ENCODE measurements around the gene HDAC9.

HDAC9 gene

GRCh38 chr7:18558503-18558902 lies 63.0 kb downstream of the HDAC9 start:
- no peak for FAIRE-seq

- FAIRE-seq: no peak
Measured at GRCh38 chr7:18558910-18559309, 63.4 kb downstream of the HDAC9 start.

- FAIRE-seq: no peak
Measured at GRCh38 chr7:18559756-18560155, 64.2 kb downstream of the HDAC9 start.

- no peak for FAIRE-seq
Measured at GRCh38 chr7:18564779-18565178, 69.2 kb downstream of the HDAC9 start.

GRCh38 chr7:18565337-18565736 lies 69.8 kb downstream of the HDAC9 start:
- FAIRE-seq: no peak

GRCh38 chr7:18566205-18566604 lies 70.7 kb downstream of the HDAC9 start:
- no peak for FAIRE-seq

- FAIRE-seq: no peak
Measured at GRCh38 chr7:18566829-18567228, 71.3 kb downstream of the HDAC9 start.

- FAIRE-seq: no peak
Measured at GRCh38 chr7:18570441-18570840, 74.9 kb downstream of the HDAC9 start.

- peak; percentile 66 for FAIRE-seq
Measured at GRCh38 chr7:18570890-18571478, 75.4 kb downstream of the HDAC9 start.

- peak; percentile 41 for FAIRE-seq
Measured at GRCh38 chr7:18572154-18572553, 76.6 kb downstream of the HDAC9 start.

GRCh38 chr7:18572885-18573284 lies 77.3 kb downstream of the HDAC9 start:
- FAIRE-seq: no peak

- no peak for FAIRE-seq
Measured at GRCh38 chr7:18573410-18574234, 78.1 kb downstream of the HDAC9 start.

GRCh38 chr7:18574235-18574540 lies 78.6 kb downstream of the HDAC9 start:
- no peak for FAIRE-seq

- no peak for FAIRE-seq
Measured at GRCh38 chr7:18574676-18575075, 79.1 kb downstream of the HDAC9 start.

- no peak for FAIRE-seq
Measured at GRCh38 chr7:18575622-18576572, 80.3 kb downstream of the HDAC9 start.

- FAIRE-seq: no peak
Measured at GRCh38 chr7:18577096-18577771, 81.7 kb downstream of the HDAC9 start.

GRCh38 chr7:18579698-18580097 lies 84.1 kb downstream of the HDAC9 start:
- no peak for FAIRE-seq

- no peak for FAIRE-seq
Measured at GRCh38 chr7:18580950-18581349, 85.4 kb downstream of the HDAC9 start.

GRCh38 chr7:18583305-18583704 lies 87.8 kb downstream of the HDAC9 start:
- FAIRE-seq: no peak

GRCh38 chr7:18590241-18590640 lies 94.7 kb downstream of the HDAC9 start:
- FAIRE-seq: no peak

- peak; percentile 96 for FAIRE-seq
Measured at GRCh38 chr7:18590744-18591340, 95.3 kb downstream of the HDAC9 start.

GRCh38 chr7:18593602-18594279 lies 98.2 kb downstream of the HDAC9 start:
- FAIRE-seq: no peak
